Measurements from ENCODE around the gene ATAD3C. TPM values are rescaled to one million over a fixed set of nuclear protein-coding genes. Genes with fewer than 3 reads are reported as not detected.
"Not testable (repeated sequence)": the region's sequence is repeated elsewhere in the genome, so short reads cannot be mapped to it uniquely, and the experiment has no call there.

The ATAD3C gene
- total RNA-seq, 1 donor from 2014 or later: 1.6 TPM

GRCh38 chr1:1441002-1441888, 8.2 kb upstream of the ATAD3C start:
- no peak for DNase-seq (ENCODE audit: low spot score, unreplicated experiment)
- peak; percentile 77 for TF ChIP-seq CTCF (IDR thresholded peaks at IDR 0.05; ENCODE audit: unreplicated experiment)
- Mint-ChIP-seq H3K9me3 (ENCODE audit: low read depth) (no peaks in the 10 kb centered on the region), H3K27ac (no peak overlapping the region), H3K4me1 (ENCODE audit: low read depth) (peaks cover 9% of the 10 kb centered on the region), H3K36me3 (ENCODE audit: insufficient read depth) (peaks cover 1% of the 10 kb centered on the region), H3K27me3 (no peaks in the 10 kb centered on the region), H3K4me3 (ENCODE audit: low read depth) (no peak overlapping the region)

GRCh38 chr1:1442069-1442770, 7.3 kb upstream of the ATAD3C start:
- no peak overlapping the region for H3K27ac Mint-ChIP-seq
- no peaks in the 10 kb centered on the region for H3K27me3 Mint-ChIP-seq

GRCh38 chr1:1446631-1447030, 2.9 kb upstream of the ATAD3C start:
- not testable (repeated sequence) for H3K4me1 Mint-ChIP-seq (ENCODE audit: low read depth); DNase-seq (ENCODE audit: low spot score, unreplicated experiment); H3K9me3 Mint-ChIP-seq (ENCODE audit: low read depth); H3K4me3 Mint-ChIP-seq (ENCODE audit: low read depth); H3K27ac Mint-ChIP-seq; H3K36me3 Mint-ChIP-seq (ENCODE audit: insufficient read depth)
- peaks cover 12% of the 10 kb centered on the region for H3K27me3 Mint-ChIP-seq

More at GRCh38 chr1:1442069-1442770, 7.3 kb upstream of the ATAD3C start:
- no peak for TF ChIP-seq CTCF (IDR thresholded peaks at IDR 0.05; ENCODE audit: unreplicated experiment)
- DNase-seq (ENCODE audit: low spot score, unreplicated experiment): no peak
- H3K36me3 Mint-ChIP-seq (ENCODE audit: insufficient read depth): peaks cover 1% of the 10 kb centered on the region
- H3K4me3 Mint-ChIP-seq (ENCODE audit: low read depth): no peak overlapping the region
- peaks cover 7% of the 10 kb centered on the region for H3K4me1 Mint-ChIP-seq (ENCODE audit: low read depth)
- H3K9me3 Mint-ChIP-seq (ENCODE audit: low read depth): no peaks in the 10 kb centered on the region

- DNase-seq (ENCODE audit: low spot score, unreplicated experiment); H3K9me3 Mint-ChIP-seq (ENCODE audit: low read depth); H3K36me3 Mint-ChIP-seq (ENCODE audit: insufficient read depth); H3K4me1 Mint-ChIP-seq (ENCODE audit: low read depth); H3K27ac Mint-ChIP-seq; H3K4me3 Mint-ChIP-seq (ENCODE audit: low read depth): not testable (repeated sequence)
- peaks cover 12% of the 10 kb centered on the region for H3K27me3 Mint-ChIP-seq
Observed at GRCh38 chr1:1450616-1451015, 1.1 kb downstream of the ATAD3C start.

GRCh38 chr1:1451696-1452364, 2.3 kb downstream of the ATAD3C start:
- no peaks in the 10 kb centered on the region for H3K4me1 Mint-ChIP-seq (ENCODE audit: low read depth)
- no peak overlapping the region for H3K4me3 Mint-ChIP-seq (ENCODE audit: low read depth)
- no peak for DNase-seq (ENCODE audit: low spot score, unreplicated experiment)
- no peak overlapping the region for H3K27ac Mint-ChIP-seq
- H3K36me3 Mint-ChIP-seq (ENCODE audit: insufficient read depth): no peaks in the 10 kb centered on the region
- no peak for TF ChIP-seq CTCF (IDR thresholded peaks at IDR 0.05; ENCODE audit: unreplicated experiment)
- H3K27me3 Mint-ChIP-seq: peaks cover 12% of the 10 kb centered on the region
- no peaks in the 10 kb centered on the region for H3K9me3 Mint-ChIP-seq (ENCODE audit: low read depth)

- H3K27ac Mint-ChIP-seq; H3K4me3 Mint-ChIP-seq (ENCODE audit: low read depth); H3K4me1 Mint-ChIP-seq (ENCODE audit: low read depth); DNase-seq (ENCODE audit: low spot score, unreplicated experiment); H3K36me3 Mint-ChIP-seq (ENCODE audit: insufficient read depth); H3K9me3 Mint-ChIP-seq (ENCODE audit: low read depth): not testable (repeated sequence)
- H3K27me3 Mint-ChIP-seq: peaks cover 12% of the 10 kb centered on the region
Observed at GRCh38 chr1:1452365-1452739, 2.9 kb downstream of the ATAD3C start.

Data from progenitor cell of endocrine pancreas (in vitro differentiated cells).